HepG2 (cell line): ENCODE data around the gene ZNF771. TPM values are rescaled to one million over a fixed set of nuclear protein-coding genes. Genes with fewer than 3 reads are reported as not detected.
A peak's percentile ranks its signal among the peaks of the same experiment; 100 is the strongest.

Experiments used
- ATM ChIP-seq: fragments of 450-650 bp; IDR thresholded peaks from 2 replicates; pipeline ENCODE4 v1.7.1; 2017; ENCODE audit warnings: mild to moderate bottlenecking, borderline replicate concordance
- PRDM4 ChIP-seq: sonication (generic); formaldehyde crosslinking; IDR thresholded peaks from 2 replicates; pipeline ENCODE4 v1.9.0; 2021; ENCODE audit warnings: missing genetic modification reagents, borderline replicate concordance
- RELA ChIP-seq: sonication (generic); formaldehyde crosslinking; IDR thresholded peaks from 2 replicates; pipeline ENCODE4 v1.4.0; 2020; ENCODE audit warnings: missing genetic modification reagents
- ZNF121 ChIP-seq: sonication (generic); formaldehyde crosslinking; IDR thresholded peaks from 2 replicates; pipeline ENCODE4 v1.5.0; 2020; ENCODE audit warnings: mild to moderate bottlenecking, missing genetic modification reagents
- ZNF543 ChIP-seq: sonication (generic); formaldehyde crosslinking; IDR thresholded peaks from 2 replicates; pipeline ENCODE4 v1.4.0; 2020; ENCODE audit warnings: mild to moderate bottlenecking, missing genetic modification reagents
- polyA plus RNA-seq, 8 experiments: library from polyadenylated mRNA; depleted of rRNA in 3 of 8; stranded (reverse) in 7 of 8; unstranded in 1 of 8; fragments of >200 nt; fragmentation: Illumina TruSeq in 4 of 8; extraction: Trizol in 4 of 8; gene quantifications; 2 replicates each; pipeline versions ENCODE4 v1.2.1 to v1.2.3, GENCODE V29; 2011 to 2016; ENCODE audit warnings: low read depth in 4 of 8, missing spikeins in 1 of 8, mixed read lengths in 1 of 8; ENCODE audit not compliant: insufficient read depth in 1 of 8
- total RNA-seq, 5 experiments: library from RNA; depleted of rRNA; stranded (reverse); fragments of >200 nt; fragmentation: Illumina TruSeq; extraction: Trizol; gene quantifications; 2 replicates each; pipeline ENCODE4 v1.2.3, GENCODE V29; 2016; ENCODE audit warnings: low read depth in 1 of 5
- TF ChIP-seq, protein P1 (sequence below): sonication (generic); formaldehyde crosslinking; IDR thresholded peaks from 2 replicates; pipeline ENCODE4 v1.5.0; 2020; ENCODE audit warnings: mild to moderate bottlenecking, missing genetic modification reagents, borderline replicate concordance
- TF ChIP-seq, protein P2 (sequence below): sonication (generic); formaldehyde crosslinking; IDR thresholded peaks from 2 replicates; pipeline ENCODE4 v1.5.1; 2020; ENCODE audit warnings: missing genetic modification reagents, mild to moderate bottlenecking, borderline replicate concordance
- TF ChIP-seq, protein P3 (sequence below), 2 experiments: fragments of 450-650 bp in 1 of 2; sonication (generic) in 1 of 2; formaldehyde crosslinking in 1 of 2; IDR thresholded peaks; 2 replicates each; pipeline versions ENCODE4 v1.6.1 to v1.8.0; 2016 to 2022; ENCODE audit warnings: antibody characterized with exemption in 1 of 2, mild to moderate bottlenecking in 1 of 2, missing genetic modification reagents in 1 of 2

The ZNF771 gene
- total and polyA plus RNA-seq, 2 of the 13 experiments (the other 11 are each of a cell fraction or from before 2014, with no cell fraction given): 5.0 to 11.8 TPM

DNA sequence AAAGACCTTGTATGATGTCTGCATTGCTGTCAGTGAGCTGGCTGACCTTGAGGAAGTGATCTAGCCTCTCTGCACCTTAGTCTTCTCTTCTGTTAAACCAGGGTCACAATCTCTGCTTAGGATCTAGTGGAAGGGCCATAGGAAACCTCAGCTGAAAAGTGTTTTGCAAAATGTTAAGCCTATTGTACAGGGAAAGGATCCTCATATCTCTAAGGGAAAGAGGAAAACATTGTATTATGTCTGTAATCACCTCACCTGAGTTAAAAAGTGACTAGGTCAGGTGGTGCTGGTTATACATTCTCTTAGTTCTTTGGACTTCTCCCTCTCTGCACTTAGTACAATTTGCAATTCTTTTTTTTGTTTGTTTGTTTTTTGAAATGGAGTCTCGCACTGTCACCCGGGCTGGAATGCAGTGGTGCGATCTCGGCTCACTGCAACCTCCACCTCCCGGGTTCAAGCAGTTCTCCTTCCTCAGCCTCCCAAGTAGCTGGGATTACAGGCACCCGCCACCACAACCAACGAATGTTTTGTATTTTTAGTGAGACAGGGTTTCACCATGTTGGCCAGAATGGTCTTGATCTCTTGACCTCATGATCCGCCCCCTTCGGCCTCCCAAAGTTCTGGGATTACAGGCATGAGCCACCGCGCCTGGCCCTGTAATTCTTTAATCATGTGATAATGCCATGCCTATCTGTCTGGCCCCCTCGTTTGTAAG lies 40.3 kb downstream of the ZNF771 start (continued):
- TF ChIP-seq, protein P1, sequence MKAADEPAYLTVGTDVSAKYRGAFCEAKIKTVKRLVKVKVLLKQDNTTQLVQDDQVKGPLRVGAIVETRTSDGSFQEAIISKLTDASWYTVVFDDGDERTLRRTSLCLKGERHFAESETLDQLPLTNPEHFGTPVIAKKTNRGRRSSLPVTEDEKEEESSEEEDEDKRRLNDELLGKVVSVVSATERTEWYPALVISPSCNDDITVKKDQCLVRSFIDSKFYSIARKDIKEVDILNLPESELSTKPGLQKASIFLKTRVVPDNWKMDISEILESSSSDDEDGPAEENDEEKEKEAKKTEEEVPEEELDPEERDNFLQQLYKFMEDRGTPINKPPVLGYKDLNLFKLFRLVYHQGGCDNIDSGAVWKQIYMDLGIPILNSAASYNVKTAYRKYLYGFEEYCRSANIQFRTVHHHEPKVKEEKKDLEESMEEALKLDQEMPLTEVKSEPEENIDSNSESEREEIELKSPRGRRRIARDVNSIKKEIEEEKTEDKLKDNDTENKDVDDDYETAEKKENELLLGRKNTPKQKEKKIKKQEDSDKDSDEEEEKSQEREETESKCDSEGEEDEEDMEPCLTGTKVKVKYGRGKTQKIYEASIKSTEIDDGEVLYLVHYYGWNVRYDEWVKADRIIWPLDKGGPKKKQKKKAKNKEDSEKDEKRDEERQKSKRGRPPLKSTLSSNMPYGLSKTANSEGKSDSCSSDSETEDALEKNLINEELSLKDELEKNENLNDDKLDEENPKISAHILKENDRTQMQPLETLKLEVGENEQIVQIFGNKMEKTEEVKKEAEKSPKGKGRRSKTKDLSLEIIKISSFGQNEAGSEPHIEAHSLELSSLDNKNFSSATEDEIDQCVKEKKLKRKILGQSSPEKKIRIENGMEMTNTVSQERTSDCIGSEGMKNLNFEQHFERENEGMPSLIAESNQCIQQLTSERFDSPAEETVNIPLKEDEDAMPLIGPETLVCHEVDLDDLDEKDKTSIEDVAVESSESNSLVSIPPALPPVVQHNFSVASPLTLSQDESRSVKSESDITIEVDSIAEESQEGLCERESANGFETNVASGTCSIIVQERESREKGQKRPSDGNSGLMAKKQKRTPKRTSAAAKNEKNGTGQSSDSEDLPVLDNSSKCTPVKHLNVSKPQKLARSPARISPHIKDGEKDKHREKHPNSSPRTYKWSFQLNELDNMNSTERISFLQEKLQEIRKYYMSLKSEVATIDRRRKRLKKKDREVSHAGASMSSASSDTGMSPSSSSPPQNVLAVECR: peak; percentile 60; the same call in 1 of the 2 replicates
- TF ChIP-seq, protein P2, sequence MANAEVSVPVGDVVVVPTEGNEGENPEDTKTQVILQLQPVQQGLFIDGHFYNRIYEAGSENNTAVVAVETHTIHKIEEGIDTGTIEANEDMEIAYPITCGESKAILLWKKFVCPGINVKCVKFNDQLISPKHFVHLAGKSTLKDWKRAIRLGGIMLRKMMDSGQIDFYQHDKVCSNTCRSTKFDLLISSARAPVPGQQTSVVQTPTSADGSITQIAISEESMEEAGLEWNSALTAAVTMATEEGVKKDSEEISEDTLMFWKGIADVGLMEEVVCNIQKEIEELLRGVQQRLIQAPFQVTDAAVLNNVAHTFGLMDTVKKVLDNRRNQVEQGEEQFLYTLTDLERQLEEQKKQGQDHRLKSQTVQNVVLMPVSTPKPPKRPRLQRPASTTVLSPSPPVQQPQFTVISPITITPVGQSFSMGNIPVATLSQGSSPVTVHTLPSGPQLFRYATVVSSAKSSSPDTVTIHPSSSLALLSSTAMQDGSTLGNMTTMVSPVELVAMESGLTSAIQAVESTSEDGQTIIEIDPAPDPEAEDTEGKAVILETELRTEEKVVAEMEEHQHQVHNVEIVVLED: peak; percentile 54; the same call in 1 of the 2 replicates
- TF ChIP-seq, protein P3, sequence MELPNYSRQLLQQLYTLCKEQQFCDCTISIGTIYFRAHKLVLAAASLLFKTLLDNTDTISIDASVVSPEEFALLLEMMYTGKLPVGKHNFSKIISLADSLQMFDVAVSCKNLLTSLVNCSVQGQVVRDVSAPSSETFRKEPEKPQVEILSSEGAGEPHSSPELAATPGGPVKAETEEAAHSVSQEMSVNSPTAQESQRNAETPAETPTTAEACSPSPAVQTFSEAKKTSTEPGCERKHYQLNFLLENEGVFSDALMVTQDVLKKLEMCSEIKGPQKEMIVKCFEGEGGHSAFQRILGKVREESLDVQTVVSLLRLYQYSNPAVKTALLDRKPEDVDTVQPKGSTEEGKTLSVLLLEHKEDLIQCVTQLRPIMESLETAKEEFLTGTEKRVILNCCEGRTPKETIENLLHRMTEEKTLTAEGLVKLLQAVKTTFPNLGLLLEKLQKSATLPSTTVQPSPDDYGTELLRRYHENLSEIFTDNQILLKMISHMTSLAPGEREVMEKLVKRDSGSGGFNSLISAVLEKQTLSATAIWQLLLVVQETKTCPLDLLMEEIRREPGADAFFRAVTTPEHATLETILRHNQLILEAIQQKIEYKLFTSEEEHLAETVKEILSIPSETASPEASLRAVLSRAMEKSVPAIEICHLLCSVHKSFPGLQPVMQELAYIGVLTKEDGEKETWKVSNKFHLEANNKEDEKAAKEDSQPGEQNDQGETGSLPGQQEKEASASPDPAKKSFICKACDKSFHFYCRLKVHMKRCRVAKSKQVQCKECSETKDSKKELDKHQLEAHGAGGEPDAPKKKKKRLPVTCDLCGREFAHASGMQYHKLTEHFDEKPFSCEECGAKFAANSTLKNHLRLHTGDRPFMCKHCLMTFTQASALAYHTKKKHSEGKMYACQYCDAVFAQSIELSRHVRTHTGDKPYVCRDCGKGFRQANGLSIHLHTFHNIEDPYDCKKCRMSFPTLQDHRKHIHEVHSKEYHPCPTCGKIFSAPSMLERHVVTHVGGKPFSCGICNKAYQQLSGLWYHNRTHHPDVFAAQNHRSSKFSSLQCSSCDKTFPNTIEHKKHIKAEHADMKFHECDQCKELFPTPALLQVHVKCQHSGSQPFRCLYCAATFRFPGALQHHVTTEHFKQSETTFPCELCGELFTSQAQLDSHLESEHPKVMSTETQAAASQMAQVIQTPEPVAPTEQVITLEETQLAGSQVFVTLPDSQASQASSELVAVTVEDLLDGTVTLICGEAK (IDR thresholded peaks at IDR 0.05): no peak
- TF ChIP-seq, protein P3 (CRISPR knock-in tag; IDR thresholded peaks at IDR 0.05): peak; percentile 76
- TF ChIP-seq ATM (peak; percentile 55; the same call in 1 of the 2 replicates), RELA (CRISPR knock-in tag) (no peak), ZNF543 (CRISPR knock-in tag) (peak; percentile 64; the same call in 1 of the 2 replicates), PRDM4 (no peak), ZNF121 (CRISPR knock-in tag) (no peak; the same call in none of the 2 replicates)
